Endothelial cell (in vitro differentiated cells): Measurements from ENCODE around the gene BDH2. TPM values are rescaled to one million over a fixed set of nuclear protein-coding genes. Genes with fewer than 3 reads are reported as not detected.

Source experiments
- DNase-seq: peaks from one replicate; pipeline ENCODE4 v3.0.0; 2021; ENCODE audit warnings: low spot score
- H3K27ac Mint-ChIP-seq: one replicate; pipeline ENCODE4 v1.8.0; 2021; ENCODE audit warnings: mixed read lengths, inconsistent platforms; ENCODE audit not compliant: unreplicated experiment
- H3K27me3 Mint-ChIP-seq: one replicate; pipeline ENCODE4 v1.8.0; 2021; ENCODE audit warnings: mild to moderate bottlenecking, moderate library complexity, mixed read lengths, inconsistent platforms; ENCODE audit not compliant: unreplicated experiment
- H3K36me3 Mint-ChIP-seq: one replicate; pipeline ENCODE4 v1.8.0; 2021; ENCODE audit warnings: mild to moderate bottlenecking, low read depth, mixed read lengths, inconsistent platforms; ENCODE audit not compliant: unreplicated experiment
- H3K4me1 Mint-ChIP-seq: one replicate; pipeline ENCODE4 v1.8.0; 2021; ENCODE audit warnings: mild to moderate bottlenecking, mixed read lengths, inconsistent platforms; ENCODE audit not compliant: unreplicated experiment
- H3K4me3 Mint-ChIP-seq: one replicate; pipeline ENCODE4 v1.8.0; 2021; ENCODE audit warnings: mild to moderate bottlenecking, mixed read lengths, inconsistent platforms; ENCODE audit not compliant: unreplicated experiment
- H3K9me3 Mint-ChIP-seq: one replicate; pipeline ENCODE4 v1.8.0; 2021; ENCODE audit warnings: mixed read lengths, inconsistent platforms; ENCODE audit not compliant: unreplicated experiment
- total RNA-seq: library from RNA; stranded (reverse); fragmentation: NEBNext Ultra II Directional; extraction: Animal tissue kit (Norgen Biotek cat#: 25700); gene quantifications from one replicate; pipeline ENCODE4 v1.2.1, GENCODE V29; 2021; ENCODE audit not compliant: unreplicated experiment
- TF ChIP-seq, protein P1 (sequence below): fragments of 200-600 bp; sonication (generic); IDR thresholded peaks from one replicate; pipeline ENCODE4 v1.5.0; 2021; ENCODE audit warnings: antibody characterized with exemption; ENCODE audit not compliant: unreplicated experiment

Gene BDH2
- total RNA-seq, 1 donor from 2014 or later: 43.4 TPM

DNA sequence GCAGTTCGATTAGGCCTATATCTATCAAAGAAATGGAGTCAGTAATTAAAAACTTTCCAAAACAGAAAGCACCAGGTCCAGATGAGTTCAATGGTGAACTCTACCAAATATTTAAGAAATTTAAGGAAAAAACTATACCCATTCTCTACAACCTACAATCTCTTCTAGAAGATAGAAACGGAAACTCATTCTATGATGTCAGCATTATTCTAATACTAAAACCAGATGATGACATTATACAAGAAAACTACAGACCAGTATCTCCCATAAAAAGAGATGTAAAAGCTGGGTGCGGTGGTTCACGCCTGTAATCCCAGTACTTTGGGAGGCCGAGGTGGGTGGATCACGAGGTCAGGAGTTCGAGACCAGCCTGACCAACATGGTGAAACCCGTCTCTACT is 29.5 kb upstream of the BDH2 start:
- Mint-ChIP-seq H3K4me1 (no peaks in the 10 kb centered on the region), H3K27ac (no peak overlapping the region), H3K4me3 (no peak overlapping the region), H3K27me3 (peaks cover 1% of the 10 kb centered on the region), H3K9me3 (no peaks in the 10 kb centered on the region), H3K36me3 (peaks cover 4% of the 10 kb centered on the region)
- TF ChIP-seq, protein P1, sequence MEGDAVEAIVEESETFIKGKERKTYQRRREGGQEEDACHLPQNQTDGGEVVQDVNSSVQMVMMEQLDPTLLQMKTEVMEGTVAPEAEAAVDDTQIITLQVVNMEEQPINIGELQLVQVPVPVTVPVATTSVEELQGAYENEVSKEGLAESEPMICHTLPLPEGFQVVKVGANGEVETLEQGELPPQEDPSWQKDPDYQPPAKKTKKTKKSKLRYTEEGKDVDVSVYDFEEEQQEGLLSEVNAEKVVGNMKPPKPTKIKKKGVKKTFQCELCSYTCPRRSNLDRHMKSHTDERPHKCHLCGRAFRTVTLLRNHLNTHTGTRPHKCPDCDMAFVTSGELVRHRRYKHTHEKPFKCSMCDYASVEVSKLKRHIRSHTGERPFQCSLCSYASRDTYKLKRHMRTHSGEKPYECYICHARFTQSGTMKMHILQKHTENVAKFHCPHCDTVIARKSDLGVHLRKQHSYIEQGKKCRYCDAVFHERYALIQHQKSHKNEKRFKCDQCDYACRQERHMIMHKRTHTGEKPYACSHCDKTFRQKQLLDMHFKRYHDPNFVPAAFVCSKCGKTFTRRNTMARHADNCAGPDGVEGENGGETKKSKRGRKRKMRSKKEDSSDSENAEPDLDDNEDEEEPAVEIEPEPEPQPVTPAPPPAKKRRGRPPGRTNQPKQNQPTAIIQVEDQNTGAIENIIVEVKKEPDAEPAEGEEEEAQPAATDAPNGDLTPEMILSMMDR: no peak
- DNase-seq: no peak

DNA sequence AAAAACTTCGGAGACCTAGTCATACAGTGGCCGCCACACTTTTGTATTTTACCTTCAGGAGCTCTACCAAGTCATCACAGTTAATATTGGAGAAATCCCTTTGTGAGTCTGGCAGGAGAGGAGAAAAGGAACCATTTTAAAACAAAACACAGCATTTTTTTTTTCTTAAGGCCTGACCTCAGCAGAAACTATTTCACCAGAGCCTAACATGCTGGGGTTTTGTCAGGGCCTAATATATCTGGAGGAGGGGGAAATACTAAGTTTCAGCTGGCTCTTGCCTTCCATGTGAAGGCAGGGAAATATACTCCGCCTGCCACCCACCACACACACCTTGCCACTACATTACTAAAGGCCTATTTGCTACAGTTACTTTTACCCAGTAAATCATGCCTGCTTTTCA is 26.5 kb upstream of the BDH2 start:
- Mint-ChIP-seq H3K27me3 (no peaks in the 10 kb centered on the region), H3K9me3 (no peaks in the 10 kb centered on the region), H3K36me3 (peaks cover 4% of the 10 kb centered on the region), H3K4me3 (no peak overlapping the region), H3K4me1 (no peaks in the 10 kb centered on the region), H3K27ac (no peak overlapping the region)
- TF ChIP-seq, protein P1: no peak
- DNase-seq: no peak

DNA sequence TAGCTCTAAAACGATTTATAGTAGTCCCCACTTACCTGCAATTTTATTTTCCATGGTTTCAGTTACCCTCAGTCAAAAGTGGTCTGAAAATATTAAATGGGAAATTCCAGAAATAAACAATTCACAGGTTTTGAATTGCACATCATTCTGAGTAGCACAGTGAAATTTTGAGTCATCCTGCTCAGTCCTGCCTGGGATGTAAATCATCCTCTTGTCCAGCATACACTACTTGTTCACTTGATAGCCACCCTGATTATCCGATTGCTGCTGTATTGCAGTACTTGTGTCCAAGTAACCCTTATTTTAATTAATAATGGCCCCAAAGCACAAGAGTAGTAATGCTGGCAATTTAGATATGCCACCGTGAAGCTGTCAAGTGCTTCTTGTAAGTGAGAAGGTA is 23.5 kb upstream of the BDH2 start:
- Mint-ChIP-seq H3K4me1 (no peaks in the 10 kb centered on the region), H3K27me3 (no peaks in the 10 kb centered on the region), H3K27ac (no peak overlapping the region), H3K36me3 (no peaks in the 10 kb centered on the region), H3K9me3 (no peaks in the 10 kb centered on the region), H3K4me3 (no peak overlapping the region)
- no peak for DNase-seq
- TF ChIP-seq, protein P1: no peak

DNA sequence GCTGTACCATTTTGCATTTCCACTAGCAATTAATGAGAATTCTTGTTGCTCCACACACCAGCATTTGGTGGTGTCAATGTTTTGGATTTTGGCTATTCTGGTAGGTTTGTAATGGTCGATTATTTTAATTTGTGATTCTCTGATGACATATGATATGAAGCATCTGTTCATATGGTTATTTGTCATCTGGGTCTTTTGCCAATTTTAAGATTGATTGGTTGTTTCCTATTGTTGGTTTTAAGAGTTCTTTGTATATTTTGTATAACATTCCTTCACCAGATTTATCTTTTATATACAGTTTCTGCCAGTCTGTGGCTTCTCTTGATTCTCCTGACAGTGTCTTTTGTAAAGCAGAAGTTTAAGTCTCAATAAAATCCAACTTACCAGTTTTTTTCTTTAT is 18.5 kb upstream of the BDH2 start:
- H3K9me3 Mint-ChIP-seq: no peaks in the 10 kb centered on the region
- H3K27ac Mint-ChIP-seq: no peak overlapping the region
- H3K4me1 Mint-ChIP-seq: no peaks in the 10 kb centered on the region
- H3K27me3 Mint-ChIP-seq: no peaks in the 10 kb centered on the region
- no peak for DNase-seq
- H3K4me3 Mint-ChIP-seq: no peak overlapping the region
- H3K36me3 Mint-ChIP-seq: no peaks in the 10 kb centered on the region
- TF ChIP-seq, protein P1: no peak

DNA sequence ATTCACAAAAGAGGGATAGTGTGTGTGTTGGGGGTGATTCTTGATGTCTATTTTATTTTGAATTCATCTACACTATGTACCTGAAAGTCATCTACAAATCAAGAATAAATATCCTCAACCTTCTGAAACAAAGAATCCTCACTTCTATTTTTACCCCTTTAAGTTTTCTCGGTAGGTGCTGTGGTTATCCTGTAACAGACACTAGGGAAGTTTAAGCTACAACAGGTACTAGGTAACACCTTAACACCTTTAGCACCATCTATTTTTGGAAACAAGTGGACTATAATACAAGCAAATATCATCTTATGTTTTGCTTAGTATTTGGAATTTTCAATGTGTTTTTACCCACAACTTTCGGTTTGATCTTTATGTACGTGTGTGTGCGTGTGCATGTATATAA is 12.0 kb upstream of the BDH2 start:
- Mint-ChIP-seq H3K36me3 (peaks cover 6% of the 10 kb centered on the region), H3K27me3 (no peaks in the 10 kb centered on the region), H3K9me3 (no peaks in the 10 kb centered on the region), H3K4me3 (no peak overlapping the region), H3K4me1 (no peaks in the 10 kb centered on the region), H3K27ac (no peak overlapping the region)
- TF ChIP-seq, protein P1: no peak
- DNase-seq: no peak
